HAP-1 (cell line): ENCODE measurements around the gene TTLL5.

ENCODE experiments used
- DNase-seq, 2 experiments: peaks; one replicate each; pipeline ENCODE4 v3.0.0-alpha.2; 2016 to 2020; ENCODE audit warnings: low spot score in 2 of 2
- H3K27me3 ChIP-seq: fragments of 250-450 bp; sonication (Bioruptor Pico); 2 replicates; pipeline ENCODE4 v1.5.1; 2020; ENCODE audit warnings: low read depth, mild to moderate bottlenecking, moderate library complexity
- H3K36me3 ChIP-seq: fragments of 250-450 bp; sonication (Bioruptor Pico); replicated peaks from 2 replicates; pipeline ENCODE4 v1.5.1; 2020; ENCODE audit warnings: mild to moderate bottlenecking
- H3K4me1 ChIP-seq: fragments of 250-450 bp; sonication (Bioruptor Pico); 2 replicates; pipeline ENCODE4 v1.5.1; 2020; ENCODE audit warnings: mild to moderate bottlenecking
- H3K4me3 ChIP-seq: fragments of 250-450 bp; sonication (Bioruptor Pico); 2 replicates; pipeline ENCODE4 v1.5.1; 2020; ENCODE audit warnings: mild to moderate bottlenecking, moderate library complexity
- H3K9me3 ChIP-seq: fragments of 250-450 bp; sonication (Bioruptor Pico); 2 replicates; pipeline ENCODE4 v1.5.1; 2020; ENCODE audit warnings: mild to moderate bottlenecking, moderate library complexity
- in situ Hi-C: fragments of 300-500 bp; cut with MboI; formaldehyde crosslinking; loops from 3 replicates; pipeline ENCODE4 v1.14.3; 2020; ENCODE audit warnings: low sequenced_read_pairs, inconsistent platforms, mixed read lengths

TTLL5 gene

GRCh38 chr14:75933712-75934296 is 272.8 kb downstream of the TTLL5 start:
- Histone ChIP-seq H3K27me3 (no peaks in the 10 kb centered on the region), H3K4me3 (no peak overlapping the region), H3K9me3 (no peaks in the 10 kb centered on the region), H3K36me3 (no peaks in the 10 kb centered on the region), H3K4me1 (no peaks in the 10 kb centered on the region)
- DNase-seq, result no peak
- in situ Hi-C loops, result no loop called here

DNA sequence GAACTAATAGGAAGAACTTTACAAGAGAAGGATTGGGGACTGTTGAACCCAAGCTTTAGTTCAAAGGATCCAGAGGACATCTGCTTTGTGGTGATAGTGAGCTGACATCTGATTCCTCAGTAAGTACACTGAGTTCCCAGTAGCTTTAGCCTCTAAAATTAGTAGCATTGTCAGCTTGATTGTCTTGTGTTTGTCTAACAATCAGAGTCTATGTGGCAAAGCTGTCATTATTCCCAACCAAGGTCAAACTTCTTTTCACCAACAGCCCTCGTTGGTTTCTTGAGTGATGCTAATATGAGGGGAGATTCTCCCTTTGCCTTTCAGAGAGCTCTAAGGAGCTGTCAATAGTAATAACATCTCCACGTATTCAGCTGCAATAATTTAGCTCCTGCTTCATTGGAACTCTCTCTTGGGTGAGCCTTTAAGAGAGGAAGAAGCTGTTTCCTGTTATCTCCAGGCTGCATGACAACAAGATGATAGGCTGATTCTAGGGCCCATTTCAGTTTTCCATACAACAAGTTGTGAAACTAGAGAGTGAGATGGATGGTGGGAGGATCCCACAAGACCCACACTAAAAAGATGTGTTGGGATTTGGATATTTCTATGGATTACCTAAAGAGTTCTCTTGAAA is 274.1 kb downstream of the TTLL5 start:
- in situ Hi-C loops, result no loop called here
- Histone ChIP-seq H3K9me3 (no peaks in the 10 kb centered on the region), H3K36me3 (no peaks in the 10 kb centered on the region), H3K4me1 (no peaks in the 10 kb centered on the region), H3K4me3 (no peak overlapping the region), H3K27me3 (no peaks in the 10 kb centered on the region)
- no peak for DNase-seq

DNA sequence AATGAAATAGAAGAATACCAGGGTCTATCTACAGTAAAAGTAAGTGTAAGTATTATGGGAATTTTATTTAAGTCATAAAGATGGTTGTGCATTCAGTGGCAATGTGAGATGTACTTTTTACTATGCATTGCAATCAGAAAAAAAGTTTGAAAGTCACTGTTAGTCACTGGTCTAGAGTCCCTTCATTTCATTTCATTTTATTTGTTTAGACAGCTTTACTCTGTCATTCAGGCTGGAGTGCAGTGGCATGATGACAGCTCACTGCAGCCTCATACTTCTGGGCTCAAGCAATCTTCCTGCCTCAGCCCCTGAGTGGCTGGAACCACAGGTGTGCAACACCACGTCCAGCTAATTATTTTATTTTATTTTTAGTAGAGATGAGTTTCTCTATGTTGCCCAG is 278.2 kb downstream of the TTLL5 start:
- no peak for DNase-seq

GRCh38 chr14:75941030-75941429 is 280.0 kb downstream of the TTLL5 start:
- no peak for DNase-seq
- H3K27me3 ChIP-seq, result no peaks in the 10 kb centered on the region
- H3K9me3 ChIP-seq, result no peaks in the 10 kb centered on the region
- in situ Hi-C loops, result no loop called here
- H3K4me3 ChIP-seq, result no peak overlapping the region
- H3K4me1 ChIP-seq, result no peaks in the 10 kb centered on the region
- H3K36me3 ChIP-seq, result no peaks in the 10 kb centered on the region

More for the DNA sequence above, 278.2 kb downstream of the TTLL5 start:
- in situ Hi-C loops, result no loop called here
- Histone ChIP-seq H3K4me1 (no peaks in the 10 kb centered on the region), H3K36me3 (no peaks in the 10 kb centered on the region), H3K9me3 (no peaks in the 10 kb centered on the region), H3K4me3 (no peak overlapping the region), H3K27me3 (no peaks in the 10 kb centered on the region)

GRCh38 chr14:75944607-75945241 is 283.7 kb downstream of the TTLL5 start:
- DNase-seq, result no peak

GRCh38 chr14:75946785-75947184 is 285.7 kb downstream of the TTLL5 start:
- Histone ChIP-seq H3K36me3 (no peaks in the 10 kb centered on the region), H3K4me3 (no peak overlapping the region), H3K9me3 (no peaks in the 10 kb centered on the region), H3K4me1 (no peaks in the 10 kb centered on the region), H3K27me3 (no peaks in the 10 kb centered on the region)
- in situ Hi-C loops, result no loop called here
- no peak for DNase-seq

More at GRCh38 chr14:75944607-75945241, 283.7 kb downstream of the TTLL5 start:
- no peaks in the 10 kb centered on the region for H3K4me1 ChIP-seq
- H3K36me3 ChIP-seq, result no peaks in the 10 kb centered on the region
- in situ Hi-C loops, result no loop called here
- no peaks in the 10 kb centered on the region for H3K27me3 ChIP-seq
- H3K4me3 ChIP-seq, result no peak overlapping the region
- H3K9me3 ChIP-seq, result no peaks in the 10 kb centered on the region

GRCh38 chr14:75952489-75952888 is 291.4 kb downstream of the TTLL5 start:
- Histone ChIP-seq H3K4me3 (no peak overlapping the region), H3K9me3 (no peaks in the 10 kb centered on the region), H3K27me3 (no peaks in the 10 kb centered on the region), H3K4me1 (no peaks in the 10 kb centered on the region), H3K36me3 (no peaks in the 10 kb centered on the region)
- no peak for DNase-seq
- in situ Hi-C loops, result no loop called here

GRCh38 chr14:75959031-75959430 is 298.0 kb downstream of the TTLL5 start:
- no peaks in the 10 kb centered on the region for H3K36me3 ChIP-seq
- in situ Hi-C loops, result no loop called here
- no peak for DNase-seq
- H3K27me3 ChIP-seq, result no peaks in the 10 kb centered on the region
- H3K4me1 ChIP-seq, result no peaks in the 10 kb centered on the region
- no peak overlapping the region for H3K4me3 ChIP-seq
- H3K9me3 ChIP-seq, result no peaks in the 10 kb centered on the region

- Histone ChIP-seq H3K4me3 (no peak overlapping the region), H3K27me3 (no peaks in the 10 kb centered on the region), H3K36me3 (no peaks in the 10 kb centered on the region), H3K4me1 (no peaks in the 10 kb centered on the region), H3K9me3 (no peaks in the 10 kb centered on the region)
- DNase-seq, result no peak
- in situ Hi-C loops, result no loop called here
Observed at GRCh38 chr14:75960231-75960630, 299.2 kb downstream of the TTLL5 start.

DNA sequence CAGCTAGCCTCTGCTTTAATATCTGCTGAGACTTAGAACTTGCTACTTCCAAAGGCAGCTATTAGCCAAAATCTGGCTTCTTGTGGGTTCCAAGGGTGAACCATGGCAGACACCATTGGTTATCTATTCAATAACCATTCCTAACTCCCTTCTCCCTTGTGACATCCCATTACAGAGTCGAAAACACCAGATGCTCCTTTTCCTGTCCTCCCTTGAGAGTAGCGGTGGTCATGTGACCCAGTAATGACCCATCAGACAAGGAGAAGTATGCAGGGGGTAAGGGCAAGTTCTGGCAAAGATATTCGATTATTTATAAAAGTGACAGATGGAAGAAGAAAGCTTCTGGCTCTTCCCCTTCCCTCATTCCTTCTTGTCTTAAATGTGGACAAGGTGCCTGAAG is 300.6 kb downstream of the TTLL5 start:
- no peaks in the 10 kb centered on the region for H3K4me1 ChIP-seq
- DNase-seq, result no peak
- no peaks in the 10 kb centered on the region for H3K36me3 ChIP-seq
- H3K4me3 ChIP-seq, result no peak overlapping the region
- H3K27me3 ChIP-seq, result no peaks in the 10 kb centered on the region
- H3K9me3 ChIP-seq, result no peaks in the 10 kb centered on the region
- in situ Hi-C loops, result no loop called here

GRCh38 chr14:75967866-75968265 is 306.8 kb downstream of the TTLL5 start:
- Histone ChIP-seq H3K4me3 (no peak overlapping the region), H3K9me3 (no peaks in the 10 kb centered on the region), H3K4me1 (no peaks in the 10 kb centered on the region), H3K27me3 (no peaks in the 10 kb centered on the region), H3K36me3 (no peaks in the 10 kb centered on the region)
- DNase-seq, result no peak
- in situ Hi-C loops, result no loop called here

- Histone ChIP-seq H3K36me3 (no peaks in the 10 kb centered on the region), H3K4me1 (no peaks in the 10 kb centered on the region), H3K27me3 (no peaks in the 10 kb centered on the region), H3K4me3 (no peak overlapping the region), H3K9me3 (no peaks in the 10 kb centered on the region)
- no peak for DNase-seq
- in situ Hi-C loops, result no loop called here
Observed at GRCh38 chr14:75968456-75968855, 307.4 kb downstream of the TTLL5 start.

- no peak overlapping the region for H3K4me3 ChIP-seq
- DNase-seq, result no peak
- H3K36me3 ChIP-seq, result no peaks in the 10 kb centered on the region
- no peaks in the 10 kb centered on the region for H3K4me1 ChIP-seq
- no peaks in the 10 kb centered on the region for H3K9me3 ChIP-seq
- no peaks in the 10 kb centered on the region for H3K27me3 ChIP-seq
- in situ Hi-C loops, result no loop called here
Observed at GRCh38 chr14:75969126-75969525, 308.1 kb downstream of the TTLL5 start.

DNA sequence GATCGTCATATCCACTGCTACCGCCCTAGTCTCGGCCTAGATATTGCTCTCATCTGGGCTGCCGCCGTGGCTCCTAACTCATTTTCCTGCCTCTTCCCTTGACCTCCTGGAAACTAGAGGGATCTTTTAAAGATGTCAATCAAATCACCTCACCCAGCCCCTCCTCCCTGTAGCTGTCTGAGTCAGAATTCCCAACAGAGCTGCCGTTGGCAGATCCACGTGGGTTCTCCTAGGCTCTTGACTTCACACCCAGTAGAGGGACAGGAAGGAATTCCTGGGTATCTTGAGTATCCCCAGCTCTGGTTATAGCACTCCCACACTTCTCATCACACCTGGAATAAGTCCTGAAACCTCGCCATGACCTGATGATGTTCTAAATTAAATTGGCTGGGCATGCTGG is 308.8 kb downstream of the TTLL5 start:
- in situ Hi-C loops, result no loop called here

More for the DNA sequence above, 308.8 kb downstream of the TTLL5 start:
- H3K36me3 ChIP-seq, result no peaks in the 10 kb centered on the region
- no peaks in the 10 kb centered on the region for H3K27me3 ChIP-seq
- no peaks in the 10 kb centered on the region for H3K9me3 ChIP-seq
- no peak for DNase-seq
- H3K4me1 ChIP-seq, result no peaks in the 10 kb centered on the region
- H3K4me3 ChIP-seq, result no peak overlapping the region
